Measurements from ENCODE around the gene WIPF1. TPM values are rescaled to one million over a fixed set of nuclear protein-coding genes. Genes with fewer than 3 reads are reported as not detected.

WIPF1 gene
- polyA plus RNA-seq, 2 of the 4 experiments (the other 2 are of a cell fraction): 16.4 to 20.1 TPM

- TF ChIP-seq MAX (IDR thresholded peaks at IDR 0.05) (no peak), REST (IDR thresholded peaks at IDR 0.05) (no peak), POLR2A (IDR thresholded peaks at IDR 0.05; ENCODE audit: low read length) (no peak), EP300 (IDR thresholded peaks at IDR 0.05) (no peak)
Observed at GRCh38 chr2:174587579-174587978, 10.0 kb downstream of the WIPF1 start (continued).

GRCh38 chr2:174586418-174587295 lies 10.9 kb downstream of the WIPF1 start:
- 84% methylated on average over 12 of the region's 12 CpGs for WGBS (ENCODE audit: missing lambda C conversion rate)
- H3K4me2 ChIP-seq: no peak overlapping the region
- no peak overlapping the region for H3K4me3 ChIP-seq
- TF ChIP-seq MAFK (IDR thresholded peaks at IDR 0.05; ENCODE audit: partially characterized antibody) (no peak), E2F6 (IDR thresholded peaks at IDR 0.05; ENCODE audit: borderline replicate concordance, low read depth) (no peak), PBX3 (IDR thresholded peaks at IDR 0.05) (no peak), HEYL (CRISPR knock-in tag; IDR thresholded peaks at IDR 0.05) (no peak), USF2 (IDR thresholded peaks at IDR 0.05) (no peak), ZNF302 (CRISPR knock-in tag; IDR thresholded peaks at IDR 0.05) (no peak), FOSL2 (IDR thresholded peaks at IDR 0.05) (no peak), FOSL2 (CRISPR knock-in tag; IDR thresholded peaks at IDR 0.05) (no peak), SMC3 (IDR thresholded peaks at IDR 0.05) (no peak)
- CTCF ChIA-PET: interaction anchor here (1.1 to 1.4 kb wide), 2 partner anchors 19 to 102 kb away, joined by 3 read pairs; no protein-coding TSS in a partner anchor
- no peak for ATAC-seq
- no peak overlapping the region for H3K27ac ChIP-seq
- H3K9me3 ChIP-seq: no peaks in the 10 kb centered on the region
- no peak for DNase-seq (ENCODE audit: low read depth in 1 of 2, low spot score in 1 of 2)
- peaks cover 7% of the 10 kb centered on the region for H3K4me1 ChIP-seq
- no peak for FAIRE-seq
- POLR2A ChIA-PET: no interaction called here

- Histone ChIP-seq H3K4me1 (no peaks in the 10 kb centered on the region), H3K27ac (no peak overlapping the region), H3K4me3 (no peak overlapping the region), H3K9me3 (no peaks in the 10 kb centered on the region), H3K4me2 (no peak overlapping the region)
- WGBS (ENCODE audit: missing lambda C conversion rate): 87% methylated on average over 9 of the region's 9 CpGs
- FAIRE-seq (no peak), ATAC-seq (no peak; a peak in 1 of 6 replicates), DNase-seq (ENCODE audit: low read depth in 1 of 2, low spot score in 1 of 2) (no peak)
- TF ChIP-seq FOSB (CRISPR knock-in tag; IDR thresholded peaks at IDR 0.05) (no peak), HES2 (IDR thresholded peaks at IDR 0.05) (no peak), RAD21 (conservative IDR thresholded peaks at IDR 0.05 in 1 of 2, IDR thresholded peaks at IDR 0.05 in 1 of 2) (no peak), BCL3 (IDR thresholded peaks at IDR 0.05) (no peak), RFX5 (IDR thresholded peaks at IDR 0.05) (no peak), HOXB13 (CRISPR knock-in tag; IDR thresholded peaks at IDR 0.05; ENCODE audit: low read depth) (no peak)
- CTCF ChIA-PET: interaction anchor here (1.1 to 1.4 kb wide), 2 partner anchors 20 to 103 kb away, joined by 3 read pairs; no protein-coding TSS in a partner anchor
- POLR2A ChIA-PET: no interaction called here
Observed at GRCh38 chr2:174585657-174586252, 11.8 kb downstream of the WIPF1 start.

Data from A549 (cell line).